Measurements from ENCODE around the gene RAB27B.

RAB27B gene

GRCh38 chr18:54798186-54798585 is 30.1 kb upstream of the RAB27B start:
- H3K27me3 ChIP-seq (replicated peaks; ENCODE audit: control insufficient read depth, insufficient read depth, low read length), result no peaks in the 10 kb centered on the region; the same call in 1 of the 2 replicates
- no peak for TF ChIP-seq CTCF (IDR thresholded peaks at IDR 0.05; ENCODE audit: insufficient read depth, low read length, poor library complexity, severe bottlenecking)

GRCh38 chr18:54801374-54801773 is 26.9 kb upstream of the RAB27B start:
- no peaks in the 10 kb centered on the region for H3K36me3 ChIP-seq (ENCODE audit: control insufficient read depth, insufficient read depth, low read length)
- no peak overlapping the region for H3K4me3 ChIP-seq (replicated peaks; ENCODE audit: low read depth, low read length)
- no peak for DNase-seq (ENCODE audit: extremely low read depth, insufficient read length)
- H3K27me3 ChIP-seq (replicated peaks; ENCODE audit: control insufficient read depth, insufficient read depth, low read length), result no peaks in the 10 kb centered on the region; the same call in 1 of the 2 replicates
- no peak for TF ChIP-seq CTCF (IDR thresholded peaks at IDR 0.05; ENCODE audit: insufficient read depth, low read length, poor library complexity, severe bottlenecking)

More at GRCh38 chr18:54798186-54798585, 30.1 kb upstream of the RAB27B start:
- no peak for DNase-seq (ENCODE audit: extremely low read depth, insufficient read length)
- Histone ChIP-seq H3K36me3 (ENCODE audit: control insufficient read depth, insufficient read depth, low read length) (no peaks in the 10 kb centered on the region), H3K4me3 (replicated peaks; ENCODE audit: low read depth, low read length) (no peak overlapping the region)

GRCh38 chr18:54802178-54802577 is 26.1 kb upstream of the RAB27B start:
- no peak for TF ChIP-seq CTCF (IDR thresholded peaks at IDR 0.05; ENCODE audit: insufficient read depth, low read length, poor library complexity, severe bottlenecking)
- Histone ChIP-seq H3K27me3 (replicated peaks; ENCODE audit: control insufficient read depth, insufficient read depth, low read length) (no peaks in the 10 kb centered on the region; the same call in 1 of the 2 replicates), H3K4me3 (replicated peaks; ENCODE audit: low read depth, low read length) (no peak overlapping the region), H3K36me3 (ENCODE audit: control insufficient read depth, insufficient read depth, low read length) (no peaks in the 10 kb centered on the region)
- DNase-seq (ENCODE audit: extremely low read depth, insufficient read length), result no peak

GRCh38 chr18:54802686-54803395 is 25.4 kb upstream of the RAB27B start:
- Histone ChIP-seq H3K4me3 (replicated peaks; ENCODE audit: low read depth, low read length) (no peak overlapping the region), H3K27me3 (replicated peaks; ENCODE audit: control insufficient read depth, insufficient read depth, low read length) (no peaks in the 10 kb centered on the region; the same call in 1 of the 2 replicates), H3K36me3 (ENCODE audit: control insufficient read depth, insufficient read depth, low read length) (no peaks in the 10 kb centered on the region)
- TF ChIP-seq CTCF (IDR thresholded peaks at IDR 0.05; ENCODE audit: insufficient read depth, low read length, poor library complexity, severe bottlenecking), result no peak
- no peak for DNase-seq (ENCODE audit: extremely low read depth, insufficient read length)

- Histone ChIP-seq H3K27me3 (replicated peaks; ENCODE audit: control insufficient read depth, insufficient read depth, low read length) (no peaks in the 10 kb centered on the region; the same call in 1 of the 2 replicates), H3K4me3 (replicated peaks; ENCODE audit: low read depth, low read length) (no peak overlapping the region), H3K36me3 (ENCODE audit: control insufficient read depth, insufficient read depth, low read length) (no peaks in the 10 kb centered on the region)
- DNase-seq (ENCODE audit: extremely low read depth, insufficient read length), result no peak
- TF ChIP-seq CTCF (IDR thresholded peaks at IDR 0.05; ENCODE audit: insufficient read depth, low read length, poor library complexity, severe bottlenecking), result no peak
Measured at GRCh38 chr18:54805571-54806334, 22.5 kb upstream of the RAB27B start.
